ENCODE measurements around the gene YKT6.
"Not testable (repeated sequence)": the region's sequence is repeated elsewhere in the genome, so short reads cannot be mapped to it uniquely, and the experiment has no call there.

The YKT6 gene

DNA sequence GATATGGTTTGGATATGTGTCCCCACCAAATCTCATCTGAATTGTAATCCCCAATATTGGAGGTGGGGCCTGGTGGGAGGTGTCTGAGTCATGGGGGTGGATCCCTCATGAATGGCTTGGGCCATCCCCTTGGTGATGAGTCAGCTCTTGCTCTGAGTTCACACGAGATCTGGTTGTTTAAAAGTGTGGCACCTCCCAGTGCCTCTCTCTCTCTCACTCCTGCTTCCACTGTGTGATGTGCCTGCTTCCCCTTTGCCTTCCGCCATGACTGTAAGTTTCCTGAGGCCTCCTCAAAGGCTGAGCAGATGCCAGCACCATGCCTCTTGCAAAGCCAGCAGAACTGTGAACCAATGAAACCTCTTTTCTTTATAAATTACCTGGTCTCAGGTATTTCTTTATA is 6.7 kb upstream of the YKT6 start:
- DNase-seq, result peak; percentile 65

DNA sequence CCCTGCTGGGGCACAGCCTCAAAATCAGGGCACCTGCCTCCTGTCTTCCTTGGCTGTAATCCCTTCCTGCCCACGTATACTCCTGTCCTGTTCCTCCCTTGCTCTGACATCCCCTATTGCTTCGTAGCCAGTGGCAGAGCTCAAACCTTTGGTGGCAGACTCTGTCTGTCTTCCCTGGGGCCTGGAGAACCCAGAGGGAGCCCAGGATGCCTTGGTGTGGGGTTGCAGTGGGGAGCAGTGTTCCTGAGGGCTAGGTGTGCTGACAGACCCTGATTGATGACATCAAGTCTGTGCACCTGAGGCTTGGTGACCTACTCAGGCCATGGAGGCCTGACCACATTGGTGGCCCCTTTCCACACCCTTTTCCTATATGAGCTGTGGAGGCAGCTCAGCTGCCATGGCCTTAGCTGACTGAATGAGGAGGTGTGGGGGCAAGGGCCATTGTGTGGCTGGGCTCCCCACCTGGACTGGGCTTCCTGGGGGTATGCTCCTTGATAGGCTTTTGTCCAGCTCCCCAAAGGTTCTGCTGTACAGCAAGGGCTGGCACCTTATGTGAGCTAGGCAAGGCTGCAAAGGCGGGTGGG is 6.1 kb upstream of the YKT6 start:
- no peak for DNase-seq

- DNase-seq, result no peak
These were observed 4.9 kb upstream of the YKT6 start for GRCh38 chr7:44195889-44196288.

- DNase-seq, result peak; percentile 52
These were observed 4.3 kb upstream of the YKT6 start for GRCh38 chr7:44196450-44196872.

DNA sequence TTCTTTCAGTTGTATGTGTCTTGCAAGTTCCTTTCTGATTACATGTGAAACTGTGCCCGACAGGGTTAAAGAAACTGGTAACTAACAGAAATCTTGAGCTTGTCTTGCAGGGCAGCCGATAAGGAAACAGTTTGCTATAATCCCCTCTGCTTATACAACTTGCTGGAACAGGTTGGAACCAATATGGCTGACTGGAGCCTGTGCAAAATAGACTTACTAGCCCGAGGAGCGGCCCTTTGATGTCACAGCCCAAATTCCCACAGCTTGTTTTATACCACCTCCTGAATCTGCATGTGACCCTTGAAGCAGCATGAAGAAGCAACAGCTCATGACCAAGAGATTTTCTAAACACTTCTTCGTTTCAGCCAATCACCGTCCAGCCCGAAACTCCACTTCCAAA is 3.3 kb upstream of the YKT6 start:
- DNase-seq, result no peak

- not testable (repeated sequence) for DNase-seq
These were observed 615 bp upstream of the YKT6 start for GRCh38 chr7:44200163-44200562.

- DNase-seq, result no peak
These were observed 1.0 kb downstream of the YKT6 start for GRCh38 chr7:44201813-44202212.

GRCh38 chr7:44206008-44206407 is 5.2 kb downstream of the YKT6 start:
- no peak for DNase-seq

- DNase-seq, result no peak
These were observed 7.3 kb downstream of the YKT6 start for GRCh38 chr7:44208085-44208484.

- no peak for DNase-seq
These were observed 9.3 kb downstream of the YKT6 start for GRCh38 chr7:44210107-44210506.

DNA sequence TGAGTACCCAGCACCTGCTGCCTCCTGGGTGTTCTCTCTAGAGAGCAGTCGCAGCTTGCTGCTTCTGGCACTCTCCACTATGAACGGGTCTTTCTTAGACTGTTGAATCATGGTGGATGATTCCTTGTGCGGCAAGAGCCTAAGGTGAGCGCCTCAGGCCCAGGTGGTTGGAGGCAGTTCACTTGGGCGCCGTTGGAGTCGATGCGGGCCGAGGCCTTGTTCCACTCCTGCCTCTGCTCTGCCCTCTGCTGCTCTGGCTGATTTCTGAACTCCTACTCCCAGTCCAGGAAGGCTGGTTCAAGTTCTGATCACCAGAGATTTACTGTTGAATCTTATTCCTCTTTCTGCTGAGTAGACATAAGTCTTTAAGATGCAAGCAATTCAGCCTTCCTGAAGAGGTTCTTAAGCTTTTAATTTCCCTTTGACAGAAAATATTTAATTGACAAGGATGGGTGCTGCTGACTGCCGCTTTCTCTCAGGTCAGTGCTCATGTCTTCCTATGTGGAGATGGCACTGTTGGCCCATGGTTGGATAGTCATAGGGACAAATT is 10.4 kb downstream of the YKT6 start:
- DNase-seq, result no peak

DNA sequence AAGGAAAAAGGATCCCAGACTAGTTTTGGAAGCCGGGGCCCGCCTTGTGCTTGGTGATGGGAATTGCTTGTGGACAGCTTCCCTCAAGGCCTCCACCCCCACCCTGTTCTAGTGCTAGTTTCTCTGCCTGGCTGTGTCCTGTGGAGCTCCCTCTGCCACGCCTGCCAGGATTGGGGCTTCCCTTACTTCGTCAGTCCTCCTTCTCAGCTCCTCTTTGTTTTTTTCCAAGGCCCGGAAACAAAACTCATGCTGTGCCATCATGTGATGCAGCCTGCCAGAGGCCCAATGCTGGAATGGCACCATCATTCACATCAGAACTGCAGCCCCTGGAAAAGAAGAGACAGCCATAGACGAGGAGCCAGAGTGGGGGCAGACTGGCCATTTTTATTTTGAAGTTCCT is 11.2 kb downstream of the YKT6 start:
- DNase-seq, result no peak

DNA sequence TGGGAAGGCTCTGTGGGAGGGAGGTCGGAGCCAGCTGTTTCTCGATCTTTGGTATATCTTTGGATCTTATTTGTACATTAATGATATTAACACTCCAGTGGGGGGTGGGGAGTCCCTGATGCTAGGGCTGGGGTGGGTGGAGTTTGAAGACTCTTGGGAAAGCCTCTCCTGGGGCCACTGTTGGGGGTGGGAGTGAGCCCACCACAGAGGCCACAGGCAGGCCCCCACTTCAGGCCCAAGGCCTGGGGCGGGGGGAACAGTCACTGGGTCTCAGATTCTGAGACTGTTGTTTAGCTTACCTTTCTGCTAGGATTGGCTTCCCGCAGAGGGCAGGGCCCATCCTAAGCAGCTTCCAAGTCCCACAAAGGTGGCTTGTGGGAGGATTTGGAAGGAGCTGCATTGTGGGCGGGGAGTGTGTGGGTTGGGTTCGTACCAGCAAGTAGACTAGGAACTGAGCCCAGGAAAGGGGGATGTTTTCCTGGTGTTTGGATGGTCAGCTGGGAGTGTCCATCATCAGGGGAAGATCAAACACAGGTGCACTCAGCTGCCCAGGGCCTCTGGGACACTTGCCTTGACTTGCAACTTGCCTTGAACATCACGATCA is 11.9 kb downstream of the YKT6 start:
- DNase-seq, result no peak

DNA sequence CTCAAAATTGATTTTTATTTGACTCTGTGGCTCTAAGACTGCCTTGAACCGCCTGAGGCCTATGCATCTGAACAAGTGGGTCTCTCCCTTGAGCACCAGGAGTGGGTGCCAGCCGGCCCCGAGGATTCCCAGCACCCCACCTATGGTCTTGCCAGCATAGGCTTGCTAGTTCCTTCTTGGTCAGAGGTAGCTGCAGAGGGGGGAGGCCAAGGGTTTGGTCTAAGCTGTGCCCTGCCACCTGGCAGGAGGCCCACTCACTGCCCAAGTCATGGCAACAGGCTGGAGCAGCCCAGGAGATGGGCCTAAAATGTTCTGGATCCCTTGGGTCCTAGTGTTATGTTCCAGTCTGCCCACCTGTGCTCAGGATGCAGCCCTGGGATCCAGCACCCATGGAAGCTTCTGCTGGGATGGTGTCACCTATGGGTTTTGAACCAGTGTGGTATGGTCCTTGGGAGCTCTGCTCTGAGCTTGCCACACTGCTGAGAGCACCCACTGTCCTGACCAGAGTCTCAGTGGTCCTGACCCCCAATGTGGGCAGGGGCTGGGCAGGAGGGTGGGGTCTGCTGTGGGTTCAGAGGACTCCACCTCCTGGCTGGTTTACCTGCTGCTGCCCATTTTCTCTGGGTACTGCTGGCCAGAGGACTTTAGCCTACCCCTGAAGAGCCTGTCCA is 12.6 kb downstream of the YKT6 start:
- no peak for DNase-seq

DNA sequence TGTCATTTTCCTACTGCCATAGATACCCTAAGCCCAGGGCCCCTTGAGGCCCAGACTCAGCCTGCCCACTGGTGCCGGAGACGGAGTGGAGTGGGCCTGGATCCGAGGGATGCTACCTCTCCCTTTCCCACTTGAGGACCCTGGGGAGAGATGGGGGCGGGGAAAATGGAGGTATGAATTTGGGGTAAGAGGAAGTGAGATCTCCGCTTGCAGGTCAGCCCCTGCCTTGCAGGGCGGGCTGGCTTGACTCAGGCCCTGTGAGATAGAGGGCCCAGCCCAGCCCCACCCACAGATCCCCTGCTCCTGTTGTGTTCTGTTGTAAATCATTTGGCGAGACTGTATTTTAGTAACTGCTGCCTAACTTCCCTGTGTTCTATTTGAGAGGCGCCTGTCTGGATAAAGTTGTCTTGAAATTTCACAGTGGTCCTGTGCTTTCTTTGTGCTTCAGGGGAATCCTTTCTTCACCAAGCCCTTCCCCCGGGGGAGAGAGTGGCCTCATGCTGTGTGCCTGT is 13.2 kb downstream of the YKT6 start:
- DNase-seq, result no peak

- DNase-seq, result no peak
These were observed 14.8 kb downstream of the YKT6 start for GRCh38 chr7:44215531-44215930.

DNA sequence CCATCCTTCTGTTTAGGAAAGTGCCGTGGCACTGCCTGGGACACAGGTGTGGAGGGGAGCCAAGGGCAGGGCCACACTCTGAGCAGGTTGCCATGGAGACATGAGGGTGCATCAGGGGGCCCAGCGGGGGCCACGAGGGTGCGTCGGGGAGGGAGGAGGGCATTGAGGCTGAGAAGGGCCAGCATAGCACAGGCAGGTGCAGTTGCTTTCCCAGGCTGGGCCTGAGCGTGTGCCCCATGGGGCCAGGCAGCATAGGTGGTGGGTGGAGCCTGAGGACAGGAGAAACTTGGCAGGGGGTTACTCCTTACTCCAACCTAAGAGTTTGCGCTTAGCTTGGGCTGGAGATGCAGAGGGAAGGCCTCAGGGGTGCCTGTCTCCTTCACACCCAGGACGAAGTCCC is 15.2 kb downstream of the YKT6 start:
- no peak for DNase-seq

- DNase-seq, result no peak
These were observed 15.9 kb downstream of the YKT6 start for GRCh38 chr7:44216521-44217222.

GRCh38 chr7:44217223-44217714 is 16.5 kb downstream of the YKT6 start:
- DNase-seq, result no peak

- DNase-seq, result no peak
These were observed 17.1 kb downstream of the YKT6 start for GRCh38 chr7:44217852-44218402.

DNA sequence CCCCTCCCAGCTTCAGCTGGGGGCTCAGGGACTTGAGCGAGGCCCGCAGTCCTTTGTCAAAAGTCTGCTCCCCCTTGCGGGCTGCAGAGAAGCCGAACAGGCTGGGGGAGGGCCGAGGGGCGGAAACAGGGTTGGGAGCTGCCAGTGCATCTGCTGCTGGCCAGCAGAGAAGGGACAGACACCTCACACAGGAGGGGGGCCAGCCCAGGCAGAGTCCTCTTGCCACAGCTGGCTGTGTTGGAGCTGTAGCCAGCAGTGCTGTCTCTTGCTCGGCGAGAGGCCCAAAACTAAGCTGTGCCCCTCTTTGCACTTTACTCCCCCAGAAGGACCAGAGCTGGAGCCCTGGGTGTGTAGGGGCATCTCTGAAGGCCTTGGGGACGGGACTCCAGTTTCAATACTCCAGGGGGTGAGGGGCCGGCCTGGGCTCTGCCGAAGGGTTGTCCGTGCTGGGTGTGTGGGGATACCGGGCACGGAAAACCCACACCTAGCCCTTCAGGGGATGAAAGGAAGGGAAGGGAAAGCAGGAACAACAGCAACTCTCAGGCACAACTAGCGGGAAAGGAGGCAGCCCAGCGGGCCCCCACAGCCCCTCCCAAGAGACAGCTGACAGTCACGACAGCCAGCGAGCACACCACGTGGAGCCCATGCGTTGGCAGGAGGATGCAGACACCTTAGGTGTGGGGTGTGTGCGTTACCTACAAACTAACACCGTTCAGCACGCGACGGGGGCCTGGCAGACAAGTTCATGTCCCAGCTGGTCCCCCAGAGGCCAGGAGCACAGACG is 17.8 kb downstream of the YKT6 start:
- no peak for DNase-seq
